ENCODE measurements around the gene PEX16. TPM values are rescaled to one million over a fixed set of nuclear protein-coding genes. Genes with fewer than 3 reads are reported as not detected.

The PEX16 gene
- total RNA-seq, 2 donors from 2014 or later: 30.0 to 44.9 TPM

GRCh38 chr11:45930951-45931570, 13.4 kb upstream of the PEX16 start:
- no peak for TF ChIP-seq CTCF (IDR thresholded peaks at IDR 0.05)
- H3K4me3 ChIP-seq: no peak overlapping the region
- intact Hi-C loops (cut with DNase I): no loop called here
- no peaks in the 10 kb centered on the region for H3K4me1 ChIP-seq
- DNase-seq: no peak
- no peak overlapping the region for H3K27ac ChIP-seq
- no peaks in the 10 kb centered on the region for H3K27me3 ChIP-seq
- H3K9me3 ChIP-seq: no peaks in the 10 kb centered on the region
- no peak overlapping the region for H3K9ac ChIP-seq (ENCODE audit: low read depth in 2 of 2, low read length in 2 of 2)
- H3K36me3 ChIP-seq: no peaks in the 10 kb centered on the region

GRCh38 chr11:45930031-45930794, 12.5 kb upstream of the PEX16 start:
- no peak for TF ChIP-seq CTCF (IDR thresholded peaks at IDR 0.05)

GRCh38 chr11:45929486-45930030, 11.9 kb upstream of the PEX16 start:
- no peaks in the 10 kb centered on the region for H3K9me3 ChIP-seq
- intact Hi-C loops (cut with DNase I): no loop called here
- H3K27ac ChIP-seq: no peak overlapping the region
- no peaks in the 10 kb centered on the region for H3K27me3 ChIP-seq
- H3K36me3 ChIP-seq: no peaks in the 10 kb centered on the region
- H3K4me1 ChIP-seq: no peaks in the 10 kb centered on the region
- DNase-seq: no peak
- H3K4me3 ChIP-seq: no peak overlapping the region
- TF ChIP-seq CTCF (IDR thresholded peaks at IDR 0.05): no peak
- no peak overlapping the region for H3K9ac ChIP-seq (ENCODE audit: low read depth in 2 of 2, low read length in 2 of 2)

More at GRCh38 chr11:45930031-45930794, 12.5 kb upstream of the PEX16 start:
- no peaks in the 10 kb centered on the region for H3K27me3 ChIP-seq
- H3K9ac ChIP-seq (ENCODE audit: low read depth in 2 of 2, low read length in 2 of 2): no peak overlapping the region
- H3K36me3 ChIP-seq: no peaks in the 10 kb centered on the region
- peak; percentile 74 for DNase-seq
- no peaks in the 10 kb centered on the region for H3K9me3 ChIP-seq
- no peak overlapping the region for H3K27ac ChIP-seq
- no peaks in the 10 kb centered on the region for H3K4me1 ChIP-seq
- H3K4me3 ChIP-seq: no peak overlapping the region
- intact Hi-C loops (cut with DNase I): no loop called here

- H3K27me3 ChIP-seq: no peaks in the 10 kb centered on the region
- no peak overlapping the region for H3K4me3 ChIP-seq
- H3K9ac ChIP-seq (ENCODE audit: low read depth in 2 of 2, low read length in 2 of 2): no peak overlapping the region
- DNase-seq: no peak
- no peak for TF ChIP-seq CTCF (IDR thresholded peaks at IDR 0.05)
- H3K4me1 ChIP-seq: no peaks in the 10 kb centered on the region
- H3K36me3 ChIP-seq: no peaks in the 10 kb centered on the region
- intact Hi-C loops (cut with DNase I): no loop called here
- H3K27ac ChIP-seq: no peak overlapping the region
- H3K9me3 ChIP-seq: no peaks in the 10 kb centered on the region
Observed at GRCh38 chr11:45928535-45929215, 11.0 kb upstream of the PEX16 start.

- Histone ChIP-seq H3K36me3 (no peaks in the 10 kb centered on the region), H3K9ac (ENCODE audit: low read depth in 2 of 2, low read length in 2 of 2) (peak overlapping the region in 1 of 2 donors; percentile 8), H3K27ac (no peak overlapping the region), H3K27me3 (peaks cover 6% of the 10 kb centered on the region), H3K4me3 (no peak overlapping the region), H3K9me3 (no peaks in the 10 kb centered on the region), H3K4me1 (no peaks in the 10 kb centered on the region)
- no peak for TF ChIP-seq CTCF (IDR thresholded peaks at IDR 0.05)
- DNase-seq: no peak
- intact Hi-C loops (cut with DNase I): no loop called here
Observed at GRCh38 chr11:45927684-45928413, 10.2 kb upstream of the PEX16 start.
